ENCODE measurements around the gene FBN2. TPM values are rescaled to one million over a fixed set of nuclear protein-coding genes. Genes with fewer than 3 reads are reported as not detected.
"Not testable (repeated sequence)": the region's sequence is repeated elsewhere in the genome, so short reads cannot be mapped to it uniquely, and the experiment has no call there.

Gene FBN2
- polyA plus RNA-seq, 1 donor, result 101 TPM

- no peak for DNase-seq
Measured at GRCh38 chr5:128480906-128481633, 57.0 kb downstream of the FBN2 start.

- DNase-seq, result no peak
Measured at GRCh38 chr5:128480158-128480557, 57.9 kb downstream of the FBN2 start.

- DNase-seq, result no peak
Measured at GRCh38 chr5:128478386-128479368, 59.4 kb downstream of the FBN2 start.

GRCh38 chr5:128477944-128478343, 60.1 kb downstream of the FBN2 start:
- DNase-seq, result no peak

- DNase-seq, result no peak
Measured at GRCh38 chr5:128475693-128476092, 62.4 kb downstream of the FBN2 start.

- DNase-seq, result no peak
Measured at GRCh38 chr5:128472919-128473318, 65.1 kb downstream of the FBN2 start.

- no peak for DNase-seq
Measured at GRCh38 chr5:128472036-128472435, 66.0 kb downstream of the FBN2 start.

GRCh38 chr5:128470663-128471062, 67.4 kb downstream of the FBN2 start:
- DNase-seq, result no peak

- DNase-seq, result no peak
Measured at GRCh38 chr5:128469912-128470311, 68.1 kb downstream of the FBN2 start.

GRCh38 chr5:128466980-128467379, 71.1 kb downstream of the FBN2 start:
- DNase-seq, result no peak

- no peak for DNase-seq
Measured at GRCh38 chr5:128466554-128466953, 71.5 kb downstream of the FBN2 start.

GRCh38 chr5:128464596-128464995, 73.4 kb downstream of the FBN2 start:
- DNase-seq, result no peak

- DNase-seq, result no peak
Measured at GRCh38 chr5:128462330-128462729, 75.7 kb downstream of the FBN2 start.

GRCh38 chr5:128457147-128457915, 80.7 kb downstream of the FBN2 start:
- not testable (repeated sequence) for DNase-seq

GRCh38 chr5:128455841-128456361, 82.1 kb downstream of the FBN2 start:
- no peak for DNase-seq

GRCh38 chr5:128453121-128453520, 84.9 kb downstream of the FBN2 start:
- no peak for DNase-seq

GRCh38 chr5:128447224-128447623, 90.8 kb downstream of the FBN2 start:
- not testable (repeated sequence) for DNase-seq

GRCh38 chr5:128441941-128442350, 96.1 kb downstream of the FBN2 start:
- peak; percentile 46 for DNase-seq

- DNase-seq, result no peak
Measured at GRCh38 chr5:128441165-128441564, 96.9 kb downstream of the FBN2 start.

GRCh38 chr5:128436749-128437188, 101.3 kb downstream of the FBN2 start:
- no peak for DNase-seq

GRCh38 chr5:128435861-128436260, 102.2 kb downstream of the FBN2 start:
- DNase-seq, result no peak

GRCh38 chr5:128434993-128435392, 103.1 kb downstream of the FBN2 start:
- DNase-seq, result no peak
